GM12864 (cell line): ENCODE results near the gene CHD1.

ENCODE experiments used
- DNase-seq: peaks from one replicate; pipeline ENCODE4 v3.0.0-alpha.2; 2011; ENCODE audit warnings: low read depth
- H3K4me3 ChIP-seq: 2 replicates; pipeline ENCODE4 v1.5.1; 2011; ENCODE audit warnings: mild to moderate bottlenecking, low read depth, low read length, control low read depth
- CTCF ChIP-seq: IDR thresholded peaks from 2 replicates; pipeline ENCODE4 v1.5.1; 2011; ENCODE audit warnings: low read depth, mild to moderate bottlenecking, moderate library complexity, low read length, control low read depth, inconsistent platforms; ENCODE audit errors: missing control alignments

Gene CHD1

GRCh38 chr5:98928873-98929709 lies at the start of gene CHD1:
CHD1 (minus strand) TSS chr5:98929007; CDS start chr5:98926386, 2,621 bp downstream.
- no peak for TF ChIP-seq CTCF
- peak within 1 kb of the TSS; percentile 92 for H3K4me3 ChIP-seq
- peak; percentile 87 for DNase-seq

GRCh38 chr5:98978528-98978927 lies 49.7 kb upstream of the CHD1 start:
- no peak for TF ChIP-seq CTCF
- no peak overlapping the region for H3K4me3 ChIP-seq
- no peak for DNase-seq

- H3K4me3 ChIP-seq: no peak overlapping the region
- no peak for DNase-seq
- no peak for TF ChIP-seq CTCF
These were observed 48.9 kb upstream of the CHD1 start for GRCh38 chr5:98977723-98978122.

GRCh38 chr5:98975682-98976407 lies 47.0 kb upstream of the CHD1 start:
- no peak for TF ChIP-seq CTCF
- DNase-seq: peak; percentile 31
- no peak overlapping the region for H3K4me3 ChIP-seq

GRCh38 chr5:98975223-98975622 lies 46.4 kb upstream of the CHD1 start:
- DNase-seq: no peak
- TF ChIP-seq CTCF: no peak
- H3K4me3 ChIP-seq: no peak overlapping the region

GRCh38 chr5:98969400-98969799 lies 40.6 kb upstream of the CHD1 start:
- TF ChIP-seq CTCF: no peak
- DNase-seq: no peak
- H3K4me3 ChIP-seq: no peak overlapping the region

GRCh38 chr5:98968056-98968564 lies 39.3 kb upstream of the CHD1 start:
- DNase-seq: no peak
- no peak overlapping the region for H3K4me3 ChIP-seq
- TF ChIP-seq CTCF: no peak
